GM23338 (cell line): ENCODE results near the gene STXBP5.

Experiments used
- CTCF ChIP-seq, 2 experiments: fragments of 200-600 bp in 1 of 2; sonication (generic) in 1 of 2; conservative IDR thresholded peaks; 2 replicates each; pipeline versions ENCODE4 v1.5.1 to v1.6.1; 2016 to 2017; ENCODE audit warnings: antibody characterized with exemption in 2 of 2, low read depth in 2 of 2, mild to moderate bottlenecking in 2 of 2, moderate library complexity in 1 of 2
- EZH2 ChIP-seq: fragments of 200-600 bp; sonication (generic); IDR thresholded peaks from one replicate; pipeline ENCODE4 v1.8.0; 2017; ENCODE audit warnings: antibody characterized with exemption, mild to moderate bottlenecking, low read depth; ENCODE audit not compliant: unreplicated experiment
- EZH2phosphoT487 ChIP-seq: fragments of 200-600 bp; sonication (generic); IDR thresholded peaks from one replicate; pipeline ENCODE4 v1.8.1; 2018; ENCODE audit warnings: antibody characterized with exemption; ENCODE audit not compliant: unreplicated experiment
- REST ChIP-seq: IDR thresholded peaks from one replicate; pipeline ENCODE4 v1.6.1; 2018; ENCODE audit warnings: antibody characterized with exemption; ENCODE audit not compliant: unreplicated experiment
- STAT1 ChIP-seq: IDR thresholded peaks from one replicate; pipeline ENCODE4 v1.6.1; 2016; ENCODE audit warnings: antibody characterized with exemption; ENCODE audit not compliant: unreplicated experiment

- TF ChIP-seq CTCF (conservative IDR thresholded peaks at IDR 0.05; ENCODE audit: low read depth in 2 of 2) (no peak), EZH2phosphoT487 (no peak), REST (no peak), EZH2 (no peak), STAT1 (no peak)
These were observed 9.6 kb downstream of the STXBP5 start for GRCh38 chr6:147213772-147214171.
